SKM-1 (cell line): Measurements from ENCODE around the gene ZNF483.
A peak's percentile ranks its signal among the peaks of the same experiment; 100 is the strongest.
"Not testable (repeated sequence)": the region's sequence is repeated elsewhere in the genome, so short reads cannot be mapped to it uniquely, and the experiment has no call there.

ENCODE experiments used
- DNase-seq: peaks from one replicate; lab custom pipeline; 2025; ENCODE audit not compliant: unreplicated experiment; lab: John Stamatoyannopoulos, UW

Gene ZNF483

GRCh38 chr9:111525056-111525977, at the start of gene ZNF483:
ZNF483 (plus strand) TSS chr9:111525179; CDS start chr9:111527396, 2,217 bp downstream.
- no peak for DNase-seq

DNA sequence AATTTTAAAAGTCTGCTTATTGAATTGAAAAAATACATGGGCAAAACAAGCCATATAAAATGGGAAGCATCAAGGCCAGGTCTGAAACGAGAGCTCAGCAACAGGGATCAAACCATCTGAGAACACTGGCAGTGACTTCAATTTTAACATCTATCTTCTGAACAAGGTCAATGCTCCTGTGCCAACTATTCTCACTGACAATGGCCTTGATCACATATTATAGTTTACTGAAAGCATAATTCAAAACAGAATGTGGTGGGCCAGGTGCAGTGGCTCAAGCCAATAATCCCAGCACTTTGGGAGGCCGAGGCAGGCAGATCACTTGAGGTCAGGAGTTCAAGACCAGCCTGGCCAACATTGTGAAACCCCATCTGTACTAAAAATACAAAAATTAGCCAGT, 49.8 kb upstream of the ZNF483 start:
- DNase-seq, result no peak

GRCh38 chr9:111477677-111478076, 47.3 kb upstream of the ZNF483 start:
- no peak for DNase-seq

DNA sequence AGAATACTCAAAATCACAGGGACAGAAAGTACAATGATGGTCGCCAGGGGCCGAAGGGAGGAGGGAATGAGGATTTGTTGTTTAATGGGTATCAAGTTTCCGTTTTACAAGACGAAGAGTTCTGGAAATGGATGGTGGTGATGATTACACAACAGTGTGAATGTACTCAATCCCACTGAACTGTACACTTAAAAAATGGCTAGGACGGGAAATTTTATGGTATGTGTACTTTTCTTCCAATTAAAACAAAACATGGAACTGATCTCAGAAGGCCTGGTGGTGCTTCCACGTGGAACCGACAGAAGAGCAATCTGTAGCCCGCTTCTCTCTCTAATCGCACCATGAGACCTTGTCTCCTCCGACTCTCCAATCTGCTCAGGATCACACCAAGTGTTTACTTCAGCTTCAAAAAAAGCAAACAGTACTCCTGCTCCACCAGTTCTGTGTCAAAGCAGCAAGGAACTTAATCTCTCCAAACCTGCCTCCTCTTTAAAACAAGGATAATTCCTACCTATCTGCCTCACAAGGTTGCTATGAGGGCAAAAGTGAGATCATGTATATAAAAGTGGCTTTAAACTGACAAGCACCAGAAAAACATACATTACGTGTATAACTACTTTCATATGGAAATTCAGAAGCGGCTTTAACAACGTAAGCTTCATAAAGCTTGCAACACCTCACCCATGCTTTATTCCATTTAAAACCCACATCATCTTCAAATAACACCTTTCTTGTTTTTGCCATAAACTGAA, 42.9 kb upstream of the ZNF483 start:
- no peak for DNase-seq

DNA sequence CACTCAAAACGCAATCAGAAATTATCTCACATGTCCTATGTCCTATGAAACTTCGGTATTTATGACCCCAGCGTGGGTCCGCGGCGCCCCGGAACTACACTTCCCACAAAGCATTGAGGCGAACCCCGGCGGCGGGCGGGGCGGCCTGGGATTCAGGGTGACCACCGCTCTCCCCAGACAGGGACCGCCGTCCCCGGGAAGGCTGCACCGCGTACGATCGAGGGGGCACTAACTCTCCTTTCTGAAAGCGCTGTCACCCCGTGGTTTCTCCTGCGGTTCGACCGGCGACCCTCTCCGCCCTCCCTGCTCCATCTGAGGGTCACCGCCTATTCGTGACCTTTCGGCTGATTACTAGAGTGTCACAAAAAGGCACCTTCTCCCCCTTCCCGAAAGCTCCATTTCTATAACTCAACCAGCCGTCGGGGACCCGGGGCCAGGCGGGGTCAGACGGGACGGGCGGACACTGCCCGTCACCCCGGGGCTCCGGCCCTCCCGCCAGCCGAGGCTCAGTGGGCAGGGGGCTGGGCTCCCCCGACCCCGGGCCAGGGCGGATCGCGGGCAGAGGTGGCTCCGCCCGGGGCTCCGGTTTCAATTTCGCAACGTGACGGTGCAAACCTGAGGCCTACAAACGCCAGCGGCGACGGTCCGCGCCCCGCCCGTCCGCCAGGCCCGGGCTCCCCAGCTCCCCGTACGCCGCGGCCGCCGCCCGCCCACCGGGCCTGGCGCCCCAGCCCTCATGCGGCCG, 42.1 kb upstream of the ZNF483 start:
- DNase-seq, result no peak

DNA sequence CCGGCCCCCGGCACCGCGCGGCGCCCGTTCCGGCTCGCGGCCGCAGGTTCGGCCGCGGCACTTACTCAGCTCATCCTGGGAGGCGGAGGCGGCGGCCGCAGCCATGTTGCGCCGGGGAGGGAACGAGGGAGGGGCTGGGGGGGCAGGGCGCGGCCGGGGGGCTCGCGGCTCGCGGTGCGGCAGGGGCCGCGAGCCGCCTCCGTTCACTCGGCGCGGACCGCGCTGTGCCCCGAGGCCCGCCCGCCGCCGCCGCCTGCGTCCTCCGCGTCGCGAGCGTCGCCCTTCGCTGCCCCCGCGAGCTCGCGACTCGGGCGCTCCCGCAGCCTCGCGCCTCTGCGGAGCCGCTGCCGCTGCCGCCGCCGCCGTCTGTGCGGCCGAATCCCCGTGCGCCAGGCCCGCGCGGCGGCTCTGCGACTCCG, 41.5 kb upstream of the ZNF483 start:
- no peak for DNase-seq

DNA sequence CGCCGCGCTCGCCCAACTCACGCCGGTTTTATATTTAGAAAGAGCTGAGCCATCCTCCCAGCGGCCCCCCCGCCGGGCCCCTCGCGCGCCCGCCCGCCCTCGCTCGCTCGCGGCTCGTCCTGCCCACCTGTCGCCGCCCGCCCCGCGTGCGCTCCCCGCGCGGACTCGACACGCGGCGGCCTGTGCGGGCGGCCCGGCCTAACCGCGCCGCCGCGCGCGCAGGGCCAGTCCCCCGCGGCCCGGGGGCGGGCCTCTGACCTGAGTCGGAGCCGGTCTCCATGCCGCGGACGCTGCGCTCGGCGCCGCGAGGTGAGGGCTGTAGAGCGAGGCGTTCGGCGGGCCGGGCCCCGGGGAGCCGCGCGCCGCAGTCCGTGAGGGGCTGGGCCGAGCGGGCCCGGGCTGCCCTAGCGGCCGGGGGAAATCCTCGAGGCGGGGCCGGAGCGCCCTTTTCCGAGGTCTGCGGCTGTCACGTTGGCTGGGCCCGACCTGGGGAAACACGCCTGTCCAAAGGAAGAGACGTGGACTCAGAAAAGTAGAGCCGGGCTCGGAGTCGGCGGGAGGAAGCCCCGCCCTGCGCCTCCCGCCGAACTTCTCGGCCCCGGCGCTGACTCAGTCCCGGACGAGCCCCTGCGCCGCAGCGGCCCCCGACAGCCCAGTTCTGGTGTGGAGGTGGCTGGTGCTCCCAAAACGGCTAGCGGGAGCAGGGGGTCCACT, 41.0 kb upstream of the ZNF483 start, which contains the start of gene ECPAS:
TSS of gene ECPAS (minus strand) at position 526 of the 714 bp plus-strand sequence. CDS start 11,465 bp downstream, outside the sequence.
- peak; percentile 6 for DNase-seq

DNA sequence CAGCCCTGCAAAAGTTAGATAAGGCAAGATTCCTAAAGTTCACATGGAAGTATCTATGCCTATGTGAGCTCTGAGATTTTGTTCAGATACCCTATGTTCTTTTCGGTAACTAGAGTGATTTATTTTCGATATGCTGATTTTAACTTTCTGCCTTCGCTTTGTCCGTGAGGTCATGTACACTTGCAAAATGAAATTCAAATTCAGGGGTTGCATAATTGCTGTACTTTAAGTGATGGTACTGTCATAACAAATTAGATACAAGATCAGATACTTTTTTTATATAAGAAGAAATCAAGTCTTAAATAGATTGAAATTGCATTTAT, 40.4 kb upstream of the ZNF483 start:
- DNase-seq, result no peak

- DNase-seq, result not testable (repeated sequence)
Measured at GRCh38 chr9:111497196-111497595, 27.8 kb upstream of the ZNF483 start.

DNA sequence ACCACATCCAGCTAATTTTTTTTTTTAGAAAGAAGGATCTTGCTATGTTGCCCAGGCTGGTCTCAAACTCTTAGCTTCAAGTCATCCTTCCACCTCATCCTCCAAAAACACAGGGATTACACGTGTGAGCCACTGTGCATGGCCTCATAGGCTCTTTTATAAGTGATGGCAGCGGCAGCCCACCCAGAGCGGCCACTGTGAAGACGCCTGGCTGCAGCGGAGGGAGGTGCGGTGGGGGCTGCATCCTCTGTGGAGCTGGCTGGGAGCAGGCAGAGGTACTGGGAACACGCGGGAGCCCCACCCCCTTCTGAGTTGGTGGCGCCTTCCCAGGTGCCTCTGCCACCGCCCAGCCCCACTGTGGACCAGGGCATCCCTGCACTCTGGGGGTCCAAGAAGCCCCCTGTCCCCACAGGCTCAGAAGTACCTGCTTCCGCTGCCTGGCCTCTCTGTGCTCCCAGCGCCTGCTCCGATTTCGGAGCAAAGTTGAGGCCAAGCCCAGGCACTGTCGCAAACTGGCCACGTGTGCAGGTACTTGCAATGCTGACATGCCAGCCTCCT, 23.9 kb upstream of the ZNF483 start:
- DNase-seq, result no peak

- DNase-seq, result no peak
Measured at GRCh38 chr9:111501648-111502047, 23.3 kb upstream of the ZNF483 start.

GRCh38 chr9:111502506-111502905, 22.5 kb upstream of the ZNF483 start:
- no peak for DNase-seq

DNA sequence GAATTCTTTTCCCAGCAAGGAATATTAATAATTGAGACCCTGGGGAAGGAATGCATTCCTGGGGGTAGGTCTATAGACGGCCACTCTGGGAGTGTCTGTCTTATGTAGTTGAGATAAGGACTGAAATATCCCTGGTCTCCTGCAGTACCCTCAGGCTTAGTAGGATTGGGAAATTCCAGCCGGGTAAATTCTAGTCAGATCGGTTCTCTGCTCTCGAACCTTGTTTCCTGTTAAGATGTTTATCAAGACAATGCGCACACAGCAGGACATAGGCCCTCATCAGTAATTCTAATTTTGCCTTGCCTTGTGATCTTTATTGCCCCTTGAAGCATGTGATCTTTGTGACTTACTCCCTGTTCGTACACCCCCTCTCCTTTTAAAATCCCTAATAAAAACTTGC, 13.4 kb upstream of the ZNF483 start:
- not testable (repeated sequence) for DNase-seq

DNA sequence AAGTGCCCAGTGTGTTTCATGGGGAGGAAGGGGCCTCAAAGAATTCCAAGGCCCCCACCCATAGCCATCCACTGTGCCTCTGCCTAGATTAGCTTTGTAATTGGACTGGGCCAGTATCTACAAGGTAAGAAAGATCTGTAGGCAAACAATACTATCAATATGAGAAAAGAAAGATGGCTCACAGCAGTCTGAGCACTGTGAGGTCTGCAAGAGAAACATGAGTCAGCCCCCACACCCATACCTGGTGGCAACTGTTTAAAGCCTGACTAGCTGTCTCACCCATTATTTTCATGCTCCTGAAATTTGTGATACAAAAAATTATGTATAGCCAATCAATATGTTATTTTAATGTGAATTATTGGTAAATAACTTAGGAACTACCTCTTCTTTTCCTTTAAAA, 10.0 kb upstream of the ZNF483 start:
- no peak for DNase-seq

DNA sequence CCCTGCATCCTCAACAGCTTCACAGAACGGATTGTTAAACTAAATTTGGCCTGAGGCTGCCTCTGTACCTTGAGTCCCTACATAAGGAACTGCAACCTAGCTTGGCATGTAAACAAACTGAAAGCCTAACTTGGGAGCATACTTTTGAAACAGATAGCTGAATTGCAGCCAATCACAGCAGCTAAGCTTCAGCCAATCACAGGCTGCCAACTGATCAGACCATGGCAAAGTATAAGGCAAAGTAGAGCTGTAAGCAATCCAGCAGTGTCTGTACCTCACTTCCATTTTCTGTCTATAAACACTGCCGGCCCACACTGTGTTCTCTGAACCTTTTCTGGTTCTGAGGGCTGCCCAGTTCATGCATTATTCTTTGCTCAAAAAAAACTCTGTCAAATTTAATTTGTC, 8.9 kb upstream of the ZNF483 start:
- DNase-seq, result no peak

DNA sequence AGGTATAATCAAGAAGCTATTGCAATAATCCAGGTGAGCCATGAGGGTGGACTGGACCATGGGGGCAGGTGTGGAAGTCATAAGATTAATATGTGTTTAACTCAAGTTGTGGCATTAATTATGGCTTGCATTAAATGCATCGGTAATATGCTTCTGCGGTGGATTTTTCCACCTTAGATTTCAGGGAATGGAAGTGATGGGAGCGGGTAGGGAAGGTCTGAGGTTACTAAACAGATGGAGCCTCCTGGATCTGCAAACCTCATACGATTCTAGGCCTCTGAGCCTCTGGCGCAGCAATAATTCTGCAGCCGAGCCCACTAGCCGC, 286 bp upstream of the ZNF483 start:
- DNase-seq, result no peak

- DNase-seq, result no peak
Measured at GRCh38 chr9:111527347-111527746, 2.4 kb downstream of the ZNF483 start.

DNA sequence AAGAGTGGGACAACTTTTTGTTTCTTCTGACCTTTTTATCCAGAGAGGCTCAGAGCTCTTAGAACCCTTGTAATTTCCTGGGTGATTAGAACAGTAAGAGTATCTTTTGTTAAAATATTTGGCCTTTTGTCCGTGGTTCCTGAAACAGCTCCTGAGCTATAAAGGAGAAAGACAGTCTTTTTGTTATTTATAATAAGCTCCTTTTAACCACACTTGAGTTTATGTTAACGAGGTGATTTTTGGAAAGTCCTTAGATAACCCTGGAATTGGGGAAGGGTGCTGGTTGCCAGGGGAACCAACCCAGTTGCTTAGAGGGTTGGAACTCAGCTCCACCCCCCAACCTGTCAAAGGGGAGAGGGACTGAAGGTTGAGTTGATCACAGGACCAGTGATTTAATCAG, 4.8 kb downstream of the ZNF483 start:
- DNase-seq, result no peak

DNA sequence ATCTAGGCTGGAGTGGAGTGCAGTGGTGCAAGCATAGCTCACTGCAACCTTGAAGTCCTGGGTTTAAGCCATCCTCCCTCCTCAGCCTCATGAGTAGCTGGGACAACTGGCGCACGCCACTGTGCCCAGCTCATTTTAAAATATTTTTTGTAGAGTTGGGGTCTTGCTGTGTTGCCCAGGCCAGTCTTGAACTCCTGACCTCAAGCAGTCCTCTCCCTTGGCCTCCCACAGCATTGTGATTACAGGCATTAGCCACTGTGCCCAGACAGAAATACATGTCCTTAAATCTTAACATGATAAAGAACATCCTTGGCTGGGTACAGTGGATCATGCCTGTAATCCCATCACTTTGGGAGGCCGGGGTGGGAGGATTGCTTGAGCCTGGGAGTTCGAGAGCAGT, 6.7 kb downstream of the ZNF483 start:
- no peak for DNase-seq

- no peak for DNase-seq
Measured at GRCh38 chr9:111533099-111533790, 8.3 kb downstream of the ZNF483 start.
